Trophoblast cell (in vitro differentiated cells and primary cell): ENCODE measurements around the gene EML6.

ENCODE experiments used
- DNase-seq, 2 donors: peaks; one replicate each; pipeline ENCODE4 v3.0.0-alpha.2; 2016
- H2AFZ ChIP-seq: 2 replicates; pipeline ENCODE4 v1.6.1; 2013; ENCODE audit warnings: low read length, moderate library complexity, mild to moderate bottlenecking; ENCODE audit not compliant: insufficient read depth, poor library complexity
- H2AK5ac ChIP-seq: 2 replicates; pipeline ENCODE4 v1.6.1; 2013; ENCODE audit warnings: mild to moderate bottlenecking, low read length
- H2BK120ac ChIP-seq: 2 replicates; pipeline ENCODE4 v1.6.1; 2013; ENCODE audit warnings: low read length, mild to moderate bottlenecking, moderate library complexity; ENCODE audit not compliant: insufficient read depth, poor library complexity
- H2BK12ac ChIP-seq: 2 replicates; pipeline ENCODE4 v1.6.1; 2013; ENCODE audit warnings: mild to moderate bottlenecking, low read length, moderate library complexity
- H2BK5ac ChIP-seq: 2 replicates; pipeline ENCODE4 v1.6.1; 2013; ENCODE audit warnings: low read length, low read depth, moderate library complexity, mild to moderate bottlenecking; ENCODE audit not compliant: poor library complexity
- H3K14ac ChIP-seq: 2 replicates; pipeline ENCODE4 v1.6.1; 2013; ENCODE audit warnings: mild to moderate bottlenecking, low read length
- H3K18ac ChIP-seq: 2 replicates; pipeline ENCODE4 v1.6.1; 2013; ENCODE audit warnings: mild to moderate bottlenecking, low read length
- H3K23ac ChIP-seq: 2 replicates; pipeline ENCODE4 v1.6.1; 2013; ENCODE audit warnings: low read length
- H3K27ac ChIP-seq: 2 replicates; pipeline ENCODE4 v1.5.1; 2013; ENCODE audit warnings: low read depth, mild to moderate bottlenecking, inconsistent platforms, low read length, moderate library complexity
- H3K27me3 ChIP-seq: 2 replicates; pipeline ENCODE4 v1.6.1; 2013; ENCODE audit warnings: inconsistent platforms, mild to moderate bottlenecking, low read length, moderate library complexity; ENCODE audit not compliant: insufficient read depth
- H3K36me3 ChIP-seq, 2 experiments: 1 replicate in 1 of 2; 2 replicates in 1 of 2; pipeline ENCODE4 v1.6.1; 2013; ENCODE audit warnings: low read length in 2 of 2, mild to moderate bottlenecking in 2 of 2, moderate library complexity in 1 of 2; ENCODE audit not compliant: insufficient read depth in 2 of 2, control insufficient read depth in 1 of 2
- H3K4ac ChIP-seq: 2 replicates; pipeline ENCODE4 v1.6.1; 2013; ENCODE audit warnings: low read depth, mild to moderate bottlenecking, low read length, moderate library complexity
- H3K4me1 ChIP-seq, 2 experiments: 1 replicate in 1 of 2; 2 replicates in 1 of 2; pipeline ENCODE4 v1.6.1; 2013; ENCODE audit warnings: low read length in 2 of 2, mild to moderate bottlenecking in 2 of 2, moderate library complexity in 1 of 2; ENCODE audit not compliant: insufficient read depth in 2 of 2, control insufficient read depth in 1 of 2
- H3K4me2 ChIP-seq: 2 replicates; pipeline ENCODE4 v1.6.1; 2013; ENCODE audit warnings: inconsistent platforms, mild to moderate bottlenecking, low read length, moderate library complexity
- H3K4me3 ChIP-seq: 2 replicates; pipeline ENCODE4 v1.5.1; 2013; ENCODE audit warnings: mild to moderate bottlenecking, low read depth, low read length, inconsistent platforms
- H3K79me1 ChIP-seq: one replicate; pipeline ENCODE4 v1.6.1; 2013; ENCODE audit warnings: low read length
- H3K79me2 ChIP-seq: 2 replicates; pipeline ENCODE4 v1.6.1; 2013; ENCODE audit warnings: low read length, mild to moderate bottlenecking; ENCODE audit not compliant: control insufficient read depth, insufficient read depth, poor library complexity
- H3K9ac ChIP-seq: 2 replicates; pipeline ENCODE4 v1.6.1; 2013; ENCODE audit warnings: mild to moderate bottlenecking, low read length
- H3K9me3 ChIP-seq: 2 replicates; pipeline ENCODE4 v1.6.1; 2013; ENCODE audit warnings: low read depth, mild to moderate bottlenecking, control low read depth, inconsistent platforms, low read length; ENCODE audit not compliant: insufficient read depth
- H4K12ac ChIP-seq: 2 replicates; pipeline ENCODE4 v1.6.1; 2013; ENCODE audit warnings: low read depth, mild to moderate bottlenecking, low read length, moderate library complexity
- H4K8ac ChIP-seq: 2 replicates; pipeline ENCODE4 v1.6.1; 2013; ENCODE audit warnings: low read depth, mild to moderate bottlenecking, low read length, moderate library complexity
- H4K91ac ChIP-seq: one replicate; pipeline ENCODE4 v1.6.1; 2013; ENCODE audit warnings: low read depth, mild to moderate bottlenecking, low read length, moderate library complexity
- WGBS: extraction: QIAGEN DNeasy Blood & Tissue Kit; methylation state at CpG from one replicate; pipeline ENCODE4 v1.1.7; 2013; ENCODE audit warnings: missing lambda C conversion rate; ENCODE audit not compliant: insufficient read length, insufficient coverage; ENCODE audit errors: extremely low coverage; 5-methylcytosine and 5-hydroxymethylcytosine counted together

Gene EML6

DNA sequence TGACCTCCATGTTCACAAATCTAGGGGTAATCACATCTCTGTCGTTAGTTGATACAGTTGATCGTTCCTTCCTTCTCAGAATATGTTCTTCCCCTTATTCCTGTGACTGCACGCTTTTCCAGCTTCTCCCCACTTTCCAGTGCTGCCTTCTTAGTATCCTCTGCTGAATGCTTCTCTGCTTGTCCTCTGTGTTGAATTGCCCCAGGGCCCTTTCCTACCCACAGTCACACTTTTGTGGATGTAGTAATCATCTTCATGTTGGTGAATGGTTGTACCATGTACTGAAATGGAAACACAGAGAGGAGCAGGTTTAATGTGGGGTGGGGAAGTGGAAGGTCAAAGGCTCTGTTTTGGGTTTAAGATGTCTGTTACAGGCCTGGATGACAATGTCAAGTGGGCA is 47.2 kb downstream of the EML6 start:
- no peak overlapping the region for H4K12ac ChIP-seq
- no peak overlapping the region for H3K18ac ChIP-seq
- no peak overlapping the region for H2BK5ac ChIP-seq
- no peaks in the 10 kb centered on the region for H3K4me1 ChIP-seq
- WGBS = no CpG with 5 or more reads among the region's 3 CpGs
- no peaks in the 10 kb centered on the region for H3K79me1 ChIP-seq
- H2BK12ac ChIP-seq = no peak overlapping the region
- H3K79me2 ChIP-seq = no peaks in the 10 kb centered on the region
- H3K4me3 ChIP-seq = no peak overlapping the region
- no peak overlapping the region for H2AFZ ChIP-seq
- no peak overlapping the region for H2BK120ac ChIP-seq
- H3K4me2 ChIP-seq = no peak overlapping the region
- no peak overlapping the region for H3K14ac ChIP-seq
- H4K8ac ChIP-seq = no peak overlapping the region
- H3K9ac ChIP-seq = no peak overlapping the region
- peaks cover 3% of the 10 kb centered on the region for H3K9me3 ChIP-seq
- H3K23ac ChIP-seq = no peak overlapping the region
- no peak overlapping the region for H3K27ac ChIP-seq
- H3K36me3 ChIP-seq = no peaks in the 10 kb centered on the region
- no peak overlapping the region for H4K91ac ChIP-seq
- no peak overlapping the region for H3K4ac ChIP-seq
- DNase-seq = peak in 1 of 2 donors; percentile 43
- no peaks in the 10 kb centered on the region for H3K27me3 ChIP-seq
- H2AK5ac ChIP-seq = no peak overlapping the region

DNA sequence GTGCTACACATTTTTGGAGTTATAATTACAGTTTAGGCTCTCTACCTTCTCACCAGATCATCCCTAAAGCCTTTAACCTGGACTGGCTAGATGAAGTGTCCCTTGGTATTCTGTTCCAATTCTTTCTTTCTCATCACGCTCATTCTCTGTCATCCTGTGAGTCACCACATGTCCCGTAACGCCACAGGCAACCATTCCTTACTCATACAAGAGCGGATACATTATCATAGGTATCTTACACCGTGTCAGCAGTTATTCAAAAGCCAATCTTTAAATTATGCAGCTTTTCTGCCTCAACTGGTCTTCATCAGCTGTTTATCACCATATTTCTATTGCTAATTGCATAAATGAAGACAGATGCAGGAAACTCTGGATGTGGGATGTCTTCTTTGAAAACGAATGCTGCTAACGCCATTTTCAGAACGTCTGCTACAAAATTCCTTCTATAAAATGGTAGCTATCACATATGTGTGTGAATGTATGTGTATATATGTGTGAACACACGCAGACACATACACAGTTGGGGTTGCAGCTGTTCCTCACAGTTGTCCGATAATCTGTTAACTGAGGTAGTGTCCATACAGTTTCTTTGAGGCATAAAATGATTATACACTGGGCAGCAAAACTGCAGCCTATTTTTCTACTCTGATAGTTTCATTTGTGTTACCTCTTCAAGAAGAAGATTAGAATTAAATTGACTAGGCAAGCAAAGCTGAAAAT is 47.9 kb downstream of the EML6 start:
- no peak overlapping the region for H4K12ac ChIP-seq
- no peaks in the 10 kb centered on the region for H3K4me1 ChIP-seq
- no peak overlapping the region for H3K23ac ChIP-seq
- H2AK5ac ChIP-seq = no peak overlapping the region
- no peak overlapping the region for H2BK12ac ChIP-seq
- H3K4me3 ChIP-seq = no peak overlapping the region
- H3K9me3 ChIP-seq = peaks cover 3% of the 10 kb centered on the region
- no peak overlapping the region for H2BK120ac ChIP-seq
- H2BK5ac ChIP-seq = no peak overlapping the region
- H2AFZ ChIP-seq = no peak overlapping the region
- H4K91ac ChIP-seq = no peak overlapping the region
- no peak overlapping the region for H3K9ac ChIP-seq
- H4K8ac ChIP-seq = no peak overlapping the region
- no peaks in the 10 kb centered on the region for H3K79me2 ChIP-seq
- no peaks in the 10 kb centered on the region for H3K27me3 ChIP-seq
- H3K14ac ChIP-seq = no peak overlapping the region
- no peak overlapping the region for H3K18ac ChIP-seq
- H3K27ac ChIP-seq = no peak overlapping the region
- WGBS = no CpG with 5 or more reads among the region's 10 CpGs
- H3K4ac ChIP-seq = no peak overlapping the region
- no peaks in the 10 kb centered on the region for H3K79me1 ChIP-seq
- no peaks in the 10 kb centered on the region for H3K36me3 ChIP-seq
- peak; percentile 73 to 89 for DNase-seq
- no peak overlapping the region for H3K4me2 ChIP-seq

DNA sequence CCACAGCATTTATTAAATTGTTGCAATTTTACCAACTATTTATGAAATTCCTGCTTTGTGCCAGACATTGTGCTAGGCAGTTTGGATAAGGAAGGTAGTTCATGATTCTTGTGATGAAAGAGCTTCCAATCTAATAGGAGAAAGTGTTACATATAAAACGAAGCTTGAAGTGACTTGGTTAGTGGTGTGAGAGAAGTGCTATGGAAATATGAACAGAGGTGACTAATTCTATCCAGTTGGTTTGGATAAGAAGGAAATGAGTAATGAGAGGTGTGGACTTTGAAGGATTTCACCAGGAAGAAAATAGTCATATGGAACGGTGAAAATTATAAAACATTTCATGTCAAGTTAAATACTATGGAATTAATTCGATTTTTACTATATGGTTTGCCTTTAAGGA is 48.6 kb downstream of the EML6 start:
- H3K9ac ChIP-seq = no peak overlapping the region
- H3K79me1 ChIP-seq = no peaks in the 10 kb centered on the region
- H4K8ac ChIP-seq = no peak overlapping the region
- no peaks in the 10 kb centered on the region for H3K4me1 ChIP-seq
- H3K79me2 ChIP-seq = no peaks in the 10 kb centered on the region
- no peak overlapping the region for H2BK12ac ChIP-seq
- peaks cover 3% of the 10 kb centered on the region for H3K9me3 ChIP-seq
- no peak overlapping the region for H3K18ac ChIP-seq
- no peak overlapping the region for H3K23ac ChIP-seq
- H2AFZ ChIP-seq = no peak overlapping the region
- no peak overlapping the region for H3K27ac ChIP-seq
- DNase-seq = peak in 1 of 2 donors; percentile 52
- no peaks in the 10 kb centered on the region for H3K36me3 ChIP-seq
- no peak overlapping the region for H4K91ac ChIP-seq
- H3K14ac ChIP-seq = no peak overlapping the region
- no peaks in the 10 kb centered on the region for H3K27me3 ChIP-seq
- WGBS = no CpG with 5 or more reads among the region's 3 CpGs
- no peak overlapping the region for H3K4me3 ChIP-seq
- H3K4me2 ChIP-seq = no peak overlapping the region
- H4K12ac ChIP-seq = no peak overlapping the region
- no peak overlapping the region for H2BK5ac ChIP-seq
- no peak overlapping the region for H2AK5ac ChIP-seq
- H2BK120ac ChIP-seq = no peak overlapping the region
- no peak overlapping the region for H3K4ac ChIP-seq

GRCh38 chr2:54772531-54772930 is 49.1 kb downstream of the EML6 start:
- Histone ChIP-seq H2AFZ (no peak overlapping the region), H3K36me3 (no peaks in the 10 kb centered on the region), H3K9me3 (peaks cover 3% of the 10 kb centered on the region), H2BK12ac (no peak overlapping the region), H4K91ac (no peak overlapping the region), H4K12ac (no peak overlapping the region), H3K4me2 (no peak overlapping the region), H3K4me1 (no peaks in the 10 kb centered on the region), H2AK5ac (no peak overlapping the region), H3K9ac (no peak overlapping the region), H3K27ac (no peak overlapping the region), H3K79me1 (no peaks in the 10 kb centered on the region), H3K18ac (no peak overlapping the region), H3K14ac (no peak overlapping the region), H4K8ac (no peak overlapping the region), H3K27me3 (no peaks in the 10 kb centered on the region), H3K79me2 (no peaks in the 10 kb centered on the region), H3K4ac (no peak overlapping the region), H3K23ac (no peak overlapping the region), H2BK5ac (no peak overlapping the region), H2BK120ac (no peak overlapping the region), H3K4me3 (no peak overlapping the region)
- no peak for DNase-seq
- no CpG with 5 or more reads among the region's 4 CpGs for WGBS
